Hematopoietic multipotent progenitor cell treated with erythropoietin and hydrocortisone succinate and interleukin-3 and kit ligand, for 6 days (in vitro differentiated cells): ENCODE data around the gene IGSF3.

Experiments used
- DNase-seq: peaks from one replicate; pipeline ENCODE4 v3.0.0-alpha.2; 2015

The IGSF3 gene

DNA sequence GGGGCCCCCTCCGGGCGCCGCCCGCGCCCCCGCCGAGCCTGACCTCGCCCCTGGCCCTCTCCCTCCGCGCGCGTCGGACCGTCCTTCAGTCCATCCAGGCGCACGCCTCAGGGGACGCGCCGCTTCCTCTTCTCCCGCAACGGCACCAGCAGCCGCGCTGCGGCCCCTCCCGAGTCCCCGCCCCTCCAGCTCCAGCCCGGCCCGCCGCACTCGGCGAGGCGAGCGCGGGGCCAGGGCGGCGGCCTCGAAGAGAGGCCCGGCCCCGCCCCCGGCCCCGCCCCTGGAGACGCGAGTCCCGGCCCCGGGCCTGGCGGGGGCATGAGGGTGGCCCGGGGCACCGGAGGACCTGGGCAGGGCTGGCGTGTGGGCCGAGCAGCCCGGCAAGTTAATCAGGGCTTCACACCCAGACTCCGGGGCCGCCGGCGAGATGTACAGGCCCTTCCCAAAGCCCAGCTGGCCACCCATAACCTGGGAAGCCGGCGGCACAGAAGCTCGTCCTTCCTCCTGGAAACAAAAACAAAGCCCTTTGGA lies at the start of gene IGSF3:
TSS of gene IGSF3 (minus strand) at position 159 of the 531 bp plus-strand sequence. CDS start 1,407 bp downstream, outside the sequence.
- peak; percentile 80 for DNase-seq

DNA sequence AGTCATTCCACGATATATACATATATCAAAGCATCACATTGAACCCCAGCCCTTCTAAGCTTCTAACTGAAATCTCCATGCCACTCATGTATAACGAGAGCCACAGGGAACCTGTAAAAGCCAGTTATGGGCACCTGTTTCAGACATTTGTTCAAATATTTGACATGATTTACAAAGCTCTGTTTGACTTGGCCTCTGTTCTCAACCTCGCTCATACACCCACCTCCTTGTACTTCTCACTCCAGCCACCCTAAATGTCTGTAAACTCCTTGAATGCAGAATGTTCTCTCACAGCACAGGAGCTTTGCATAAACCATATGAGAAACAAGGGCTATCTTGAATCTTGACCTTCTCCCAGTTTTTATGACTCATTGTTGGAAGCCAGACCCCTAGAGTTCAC lies 49.8 kb upstream of the IGSF3 start:
- DNase-seq, result no peak

DNA sequence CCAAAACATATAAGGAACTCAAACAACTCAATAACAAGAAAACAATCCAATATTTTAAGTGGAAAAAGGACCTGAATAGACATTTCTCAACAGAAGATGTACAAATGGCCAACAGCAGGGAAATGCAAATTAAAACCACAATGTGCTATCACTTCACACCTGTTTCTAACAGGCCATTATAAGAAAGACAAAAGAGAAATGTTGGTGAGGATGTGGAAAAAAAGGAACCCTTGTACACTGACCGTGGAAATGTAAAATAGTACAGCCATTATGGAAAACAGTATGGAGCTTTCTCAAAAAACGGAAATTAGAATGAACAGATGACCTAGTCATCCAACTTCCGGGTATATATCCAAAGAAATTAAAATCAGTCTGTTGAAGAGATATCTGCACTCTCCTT lies 48.9 kb upstream of the IGSF3 start:
- DNase-seq, result no peak

DNA sequence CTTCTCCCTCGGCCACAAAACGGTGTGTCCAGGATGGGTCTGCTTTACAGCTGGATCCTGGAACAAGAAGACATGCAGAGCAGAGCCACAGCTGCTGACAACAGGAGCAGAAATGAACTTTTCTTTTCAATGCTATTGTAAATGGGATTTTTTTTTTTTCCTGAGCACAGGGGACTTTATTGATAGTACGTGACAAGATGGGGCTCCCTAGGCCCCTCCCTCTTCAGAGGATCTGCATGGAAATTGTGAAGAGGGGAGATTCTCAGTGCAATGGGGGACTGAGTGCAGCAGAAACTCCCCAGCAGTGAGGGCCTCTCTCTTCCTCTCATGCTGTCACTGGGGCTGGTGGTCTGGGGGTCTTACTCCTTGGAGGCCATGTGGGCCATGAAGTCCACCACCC lies 45.9 kb upstream of the IGSF3 start:
- no peak for DNase-seq

DNA sequence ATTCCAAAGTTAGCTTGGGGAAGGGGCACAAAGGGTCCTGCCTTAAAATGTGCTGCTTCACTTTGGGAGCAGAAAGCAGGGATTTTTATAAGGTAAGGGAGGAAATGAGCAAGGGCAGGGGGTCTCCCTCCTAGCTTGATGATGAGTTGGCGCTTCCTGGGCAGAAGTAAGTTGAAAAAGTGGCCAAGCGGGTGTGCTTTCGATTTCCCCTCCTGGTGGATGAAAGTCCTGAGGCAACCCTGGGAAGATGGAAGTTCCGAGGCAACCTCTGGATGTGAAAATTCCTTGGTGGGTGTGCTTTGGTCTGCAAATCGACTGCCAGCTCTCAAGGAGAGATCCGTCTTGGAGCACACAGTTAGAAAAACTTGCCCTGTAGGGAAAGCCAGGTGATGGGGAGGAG lies 45.0 kb upstream of the IGSF3 start:
- DNase-seq, result no peak

DNA sequence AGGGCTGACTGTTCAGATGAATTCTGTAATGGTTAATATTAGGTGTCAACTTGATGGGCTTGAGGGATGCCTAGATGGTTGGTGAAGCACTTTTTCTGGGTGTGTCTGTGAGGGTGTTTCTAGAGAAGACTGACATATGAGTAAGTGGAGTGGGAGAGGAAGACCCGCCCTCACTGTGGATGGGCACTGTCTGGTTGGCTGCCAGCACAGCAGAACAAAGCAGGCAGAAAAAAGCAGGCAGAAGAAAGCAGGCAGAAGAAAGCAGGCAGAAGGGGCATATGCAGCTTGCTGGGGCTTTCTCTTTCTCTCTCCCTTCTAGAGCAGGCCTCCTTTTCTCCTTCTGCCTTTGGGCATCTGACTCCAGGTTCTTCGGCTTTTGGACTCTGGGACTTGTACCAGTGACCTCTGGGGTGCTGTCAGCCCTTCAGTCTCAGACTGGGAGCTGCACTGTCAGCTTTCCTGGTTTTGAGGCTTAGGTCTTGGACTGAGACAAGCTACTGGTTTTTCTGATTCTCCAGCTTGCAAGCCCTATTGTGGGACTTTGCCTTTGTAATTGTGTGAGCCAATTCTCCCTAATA lies 43.8 kb upstream of the IGSF3 start:
- peak; percentile 78 for DNase-seq

DNA sequence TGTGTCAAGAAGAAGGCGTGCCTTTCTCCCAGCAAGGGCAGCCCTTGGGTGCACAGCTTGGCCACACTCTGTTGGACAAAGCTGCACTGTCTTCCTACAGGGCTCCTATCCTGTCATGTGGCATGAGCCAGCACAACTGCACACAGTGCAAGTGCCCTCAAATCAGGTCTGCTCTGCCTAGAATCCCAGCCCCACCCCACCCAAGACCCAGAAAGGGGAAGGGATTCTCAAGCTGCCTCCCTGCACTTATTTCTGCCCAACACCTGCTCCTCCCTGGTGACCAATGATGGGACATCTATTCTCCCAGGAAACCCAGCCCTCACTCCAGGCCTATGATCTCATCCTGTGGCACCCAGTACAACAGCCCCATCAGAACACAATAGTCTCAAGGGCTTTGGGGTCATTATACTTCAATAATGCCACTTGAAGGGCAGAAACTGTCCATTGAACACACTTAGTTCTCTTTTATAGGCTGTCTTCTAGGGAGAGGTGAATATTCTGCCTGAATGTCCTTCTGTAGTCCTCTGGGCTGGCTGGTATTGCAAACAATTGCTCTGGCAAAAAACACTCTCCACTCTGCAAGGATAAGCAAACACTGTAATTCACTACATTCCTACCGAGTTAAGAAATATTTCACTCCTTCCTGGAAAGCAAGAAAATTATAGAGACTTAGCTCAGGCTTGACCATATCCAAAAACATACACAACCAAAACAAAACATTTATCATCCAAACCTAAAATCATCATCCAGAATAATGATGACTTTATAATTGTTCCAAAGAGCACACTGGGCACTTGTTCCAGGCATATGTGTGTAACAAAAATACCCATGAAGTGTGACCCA lies 43.1 kb upstream of the IGSF3 start:
- DNase-seq, result no peak

DNA sequence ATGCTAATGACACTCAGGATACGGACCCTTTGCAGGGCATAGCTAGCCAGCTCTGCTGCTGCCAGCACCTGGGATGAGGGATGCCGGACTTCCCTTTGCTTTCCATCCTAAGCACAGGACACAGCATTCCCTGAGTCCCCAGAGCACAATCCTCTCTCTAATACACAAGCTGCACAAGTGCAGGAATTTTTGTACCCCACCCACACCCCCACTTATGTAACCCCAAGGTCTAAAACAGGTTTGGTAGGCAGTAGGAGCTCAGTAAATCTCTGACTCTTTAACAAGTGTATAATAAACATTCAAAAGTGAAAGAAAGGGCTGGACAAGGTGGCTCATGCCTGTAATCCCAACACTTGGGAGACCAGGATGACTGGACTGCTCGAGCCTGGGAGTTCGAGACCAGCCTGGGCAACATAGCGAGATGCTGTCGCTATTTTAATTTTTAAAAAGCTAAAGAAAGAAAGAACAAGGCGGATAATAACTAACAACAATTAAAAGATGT lies 42.2 kb upstream of the IGSF3 start:
- DNase-seq, result no peak

DNA sequence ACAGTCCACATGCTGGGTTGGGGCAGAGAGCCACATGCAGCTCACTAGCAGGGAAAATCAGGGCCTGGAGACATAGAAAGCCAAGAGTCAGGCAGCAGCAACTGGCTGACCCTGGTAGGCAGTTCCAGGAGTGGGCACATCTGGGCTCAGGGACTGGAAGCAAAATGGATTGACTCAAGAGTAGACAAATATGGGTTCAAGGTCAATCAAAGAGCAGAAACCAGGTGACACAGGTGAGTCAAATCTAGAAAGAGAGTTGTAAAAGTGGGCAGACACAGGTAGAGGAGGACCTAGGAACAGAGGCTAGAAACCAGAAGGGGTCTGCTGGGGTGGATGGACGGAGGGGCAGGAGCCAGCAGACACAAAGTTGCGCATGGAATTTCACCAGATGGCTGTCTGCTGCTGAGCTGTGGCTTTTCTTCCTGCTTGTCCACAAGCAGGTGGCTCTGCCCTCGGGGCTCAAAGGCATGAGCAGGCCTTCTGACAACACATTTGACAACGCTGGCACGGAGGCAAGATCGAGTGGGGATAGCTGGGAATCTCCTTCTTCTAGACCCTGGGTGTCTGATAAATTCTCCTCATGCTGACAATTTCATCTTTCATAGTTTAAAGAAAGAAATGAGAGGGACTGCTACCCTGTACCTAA lies 40.8 kb upstream of the IGSF3 start:
- DNase-seq, result no peak

DNA sequence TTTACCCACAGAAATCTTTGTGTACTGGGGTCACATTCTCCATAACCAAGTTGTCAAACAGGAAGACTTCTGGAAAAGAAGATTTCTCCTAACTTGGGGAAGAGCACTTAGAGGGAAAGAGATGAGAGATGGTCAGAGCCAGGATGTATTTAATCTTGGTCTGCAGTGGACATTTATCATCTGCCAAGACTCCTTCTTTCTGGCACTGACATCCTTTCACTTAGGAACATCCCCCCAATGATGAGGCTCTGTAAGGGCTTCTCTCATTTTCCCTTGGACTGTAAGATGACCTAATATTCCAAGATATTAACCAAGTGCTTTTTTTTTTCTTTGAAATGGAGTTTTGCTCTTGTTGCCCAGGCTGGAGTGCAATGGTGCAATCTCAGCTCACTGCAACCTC lies 39.3 kb upstream of the IGSF3 start:
- no peak for DNase-seq

DNA sequence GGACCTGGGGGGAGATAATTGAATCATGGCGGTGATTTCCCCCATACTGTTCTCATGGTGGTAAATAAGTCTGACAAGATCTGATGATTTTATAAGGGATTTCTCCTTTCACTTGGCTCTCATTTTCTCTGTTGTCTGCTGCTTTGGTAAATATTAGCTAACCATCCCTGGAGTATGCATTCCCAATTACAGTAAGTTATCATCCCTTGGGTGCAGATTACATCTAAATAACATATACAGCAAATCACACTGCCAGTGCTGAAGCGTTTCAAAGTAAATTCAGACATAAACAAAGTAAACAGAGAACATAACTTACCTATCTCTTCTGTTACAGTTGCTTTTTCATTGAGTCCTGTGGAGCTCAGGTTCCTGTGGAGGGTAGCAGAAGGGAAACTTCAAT lies 38.6 kb upstream of the IGSF3 start:
- DNase-seq, result no peak

DNA sequence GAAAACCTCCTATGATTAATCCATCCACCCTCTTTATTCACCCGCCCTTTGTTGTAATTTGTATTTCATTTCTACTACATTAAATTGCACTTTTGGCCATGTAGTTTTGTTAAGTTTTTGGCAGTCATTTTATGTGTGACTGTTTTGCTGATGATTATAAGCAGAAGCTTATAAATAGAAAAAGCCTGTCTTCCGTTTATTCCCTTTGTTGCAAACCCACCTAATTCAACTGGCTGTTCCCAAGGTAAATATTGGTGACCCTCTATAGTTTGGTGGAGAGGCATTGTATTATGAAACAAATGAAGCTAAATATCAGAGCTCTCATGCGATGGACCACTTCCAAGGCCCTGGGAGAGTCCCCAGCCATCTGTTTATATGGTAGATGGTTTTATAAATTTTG lies 36.7 kb upstream of the IGSF3 start:
- DNase-seq, result no peak

DNA sequence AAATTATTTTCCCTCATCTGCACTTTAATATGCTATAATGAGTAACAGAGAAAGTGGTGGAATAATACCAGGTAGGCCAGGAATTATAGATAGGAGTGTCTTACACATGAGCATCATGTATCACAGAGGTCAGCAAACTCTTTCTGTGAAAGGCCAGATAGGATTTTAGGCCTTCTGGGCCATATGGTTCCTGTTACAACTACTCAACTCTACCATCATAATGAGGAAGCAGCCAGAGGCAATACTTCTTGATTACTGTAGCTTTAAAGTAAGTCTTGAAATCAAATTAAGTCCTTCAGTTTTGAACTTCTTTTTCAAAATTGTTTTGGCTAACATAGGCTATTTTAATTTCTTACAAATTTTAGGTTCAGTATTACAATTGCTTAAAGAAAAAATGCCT lies 32.1 kb upstream of the IGSF3 start:
- DNase-seq, result no peak

DNA sequence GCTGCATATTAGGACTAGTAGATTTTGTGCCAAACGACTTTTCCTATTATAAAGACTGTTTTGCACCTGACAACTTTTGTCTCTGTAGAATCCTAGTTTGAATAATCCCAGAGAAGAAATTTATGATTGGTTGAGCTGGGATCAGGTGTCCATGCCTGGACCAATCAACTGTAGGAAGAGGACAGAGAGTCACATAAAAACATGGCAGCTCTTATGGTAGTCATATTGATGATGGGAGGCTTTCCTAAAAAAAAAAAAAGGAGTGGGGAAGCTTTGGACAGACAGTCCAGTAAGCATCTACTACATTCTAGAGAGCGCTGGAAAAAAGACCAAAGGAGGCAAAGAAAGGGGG lies 30.7 kb upstream of the IGSF3 start:
- no peak for DNase-seq

DNA sequence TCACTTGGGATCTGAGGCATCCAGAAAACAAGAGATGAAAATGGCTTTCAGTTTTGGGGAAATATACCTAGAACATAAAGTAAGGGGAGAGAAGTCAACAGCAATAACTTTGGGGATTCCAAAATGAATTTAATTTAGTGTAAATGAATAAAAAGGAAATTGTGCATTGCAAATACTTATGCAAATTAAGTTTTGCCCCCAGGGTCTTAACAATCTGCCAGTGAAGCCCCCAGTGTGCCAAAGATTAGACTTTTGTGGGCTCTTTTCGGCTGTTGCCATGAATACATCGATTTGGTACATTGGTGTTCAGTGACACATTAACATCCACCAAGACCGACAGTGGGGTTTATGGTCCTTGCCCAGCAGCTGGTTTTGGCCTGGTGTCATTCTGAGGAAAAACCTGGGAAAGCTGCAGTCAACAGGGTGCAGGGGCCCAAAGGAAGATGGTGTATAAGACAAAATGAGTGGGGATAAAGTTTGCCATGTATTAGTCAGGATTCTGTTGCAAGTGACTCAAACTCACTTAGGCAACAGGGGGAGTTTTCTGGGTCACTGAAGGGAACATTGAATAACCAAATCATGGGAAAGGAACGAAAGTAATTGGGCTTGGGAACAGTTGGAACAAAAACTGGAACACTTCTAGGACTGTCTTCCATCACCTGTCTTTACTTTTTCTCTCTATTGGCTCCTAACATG lies 30.2 kb upstream of the IGSF3 start:
- DNase-seq, result no peak

DNA sequence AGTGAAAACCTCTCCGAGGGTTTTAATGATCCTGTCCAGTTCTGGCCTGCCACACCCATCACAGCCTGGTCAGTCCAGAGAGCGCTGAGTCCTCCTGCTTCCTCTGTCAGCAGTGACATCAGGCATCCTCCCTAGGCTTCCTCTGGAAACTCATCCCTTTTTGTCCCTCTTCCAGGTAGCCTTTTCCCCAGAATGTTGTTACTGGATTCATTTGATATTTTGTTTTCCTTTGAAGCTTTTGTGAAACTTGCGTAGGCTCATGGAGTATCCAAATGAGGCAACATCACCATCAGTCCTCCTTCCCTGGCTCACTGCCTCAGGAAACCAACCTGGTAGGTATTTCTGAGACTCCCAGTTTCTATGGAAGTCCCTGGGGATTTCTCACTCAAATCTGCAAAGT lies 27.0 kb upstream of the IGSF3 start:
- no peak for DNase-seq

DNA sequence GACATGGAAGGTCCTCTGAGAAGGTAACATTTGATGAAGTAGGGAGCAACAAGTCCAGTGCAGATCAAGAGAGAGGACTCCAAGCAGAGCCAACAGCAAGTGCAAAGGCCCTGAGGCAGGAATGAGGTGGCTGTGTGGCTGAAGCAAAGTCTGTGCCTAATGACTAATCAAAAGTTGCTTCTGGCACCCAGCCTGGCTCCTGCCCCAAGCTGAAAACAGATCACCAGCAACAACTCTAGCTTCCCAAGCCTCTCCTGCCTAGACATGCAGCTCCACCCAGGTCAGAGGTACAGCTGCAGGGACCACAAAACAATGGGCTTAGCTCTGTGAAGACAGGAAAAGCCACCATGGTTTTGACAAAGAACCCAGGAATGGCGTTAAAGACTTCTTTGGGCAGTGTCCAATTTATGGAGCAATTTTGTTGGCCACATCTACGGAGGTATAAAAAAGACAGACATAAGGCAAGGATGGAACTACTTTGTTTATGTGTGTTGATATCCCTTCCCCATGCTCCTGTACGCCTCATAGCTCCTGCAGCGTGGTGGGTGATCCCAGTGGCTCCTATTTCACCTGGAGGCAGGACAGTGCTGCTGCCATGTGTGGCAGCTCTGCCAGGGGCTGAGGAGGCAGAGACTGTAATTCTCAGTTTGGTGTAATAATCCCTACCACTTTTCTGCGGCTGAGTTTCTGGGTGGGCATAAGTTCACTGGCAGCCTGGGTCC lies 26.4 kb upstream of the IGSF3 start:
- peak; percentile 63 for DNase-seq

DNA sequence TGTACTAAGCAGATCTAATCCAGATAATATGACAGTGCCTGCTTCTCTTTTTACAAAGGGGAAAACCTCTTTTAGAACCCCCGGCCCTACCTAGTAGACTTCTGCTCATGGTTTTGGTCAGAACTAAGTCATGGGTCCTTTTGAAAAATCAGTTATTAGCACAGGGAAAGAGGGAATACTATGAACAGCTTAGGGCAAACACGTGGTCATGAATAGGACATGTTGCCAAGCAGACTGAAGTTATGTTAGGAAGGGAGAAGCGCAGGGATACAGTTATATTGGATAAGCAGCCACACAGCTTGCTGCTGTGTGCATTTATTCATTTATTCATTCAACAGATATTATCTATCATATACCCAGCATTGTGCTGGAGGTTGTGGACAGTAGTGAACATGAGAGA lies 25.3 kb upstream of the IGSF3 start:
- no peak for DNase-seq

DNA sequence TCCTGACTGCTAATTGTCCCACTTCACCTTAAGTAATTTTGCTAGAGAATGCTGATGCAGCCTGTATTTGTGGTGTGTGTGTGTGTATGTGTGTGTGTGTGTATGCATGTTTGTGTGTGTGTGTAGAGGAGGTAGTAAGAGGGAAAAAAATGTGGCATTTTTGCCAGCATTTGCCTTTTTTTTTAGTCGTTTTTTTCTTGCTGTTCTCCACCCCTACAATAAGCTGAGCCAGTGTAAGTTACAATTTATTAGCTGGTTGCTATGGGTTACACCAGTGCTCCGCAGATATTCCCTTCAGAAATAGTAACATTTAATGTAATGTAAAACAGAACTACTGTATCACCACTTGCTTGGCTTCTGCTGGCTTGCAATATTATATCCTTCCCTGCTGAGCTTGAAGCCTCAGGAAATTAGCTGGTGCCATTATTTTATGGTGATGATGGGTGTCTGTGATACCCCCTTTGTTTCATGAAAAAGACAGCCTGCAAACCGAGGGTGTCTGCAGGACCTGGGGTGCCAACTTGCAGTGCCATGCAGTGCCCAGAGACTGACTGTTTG lies 23.4 kb upstream of the IGSF3 start:
- DNase-seq, result no peak

DNA sequence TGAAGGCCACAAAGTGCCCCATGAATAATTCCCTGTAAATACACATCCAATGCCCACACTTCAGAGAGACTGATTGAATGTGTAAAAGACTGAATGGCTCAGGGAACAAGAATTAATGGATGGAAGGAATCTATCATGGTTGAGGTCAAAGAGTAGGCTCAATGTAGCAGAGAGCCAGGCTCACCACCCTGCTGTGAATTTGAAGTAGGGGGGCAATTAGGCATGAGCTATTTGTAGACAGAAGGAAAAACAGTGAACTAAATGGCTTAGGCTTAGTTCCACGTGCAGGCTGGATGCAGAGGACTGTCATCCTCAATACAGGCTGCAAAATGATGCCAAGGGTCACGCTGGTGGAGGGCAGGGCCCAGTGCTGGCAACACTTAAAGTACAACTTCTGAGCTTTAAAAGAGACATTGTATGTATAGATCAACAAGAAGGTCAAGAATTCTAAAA lies 22.9 kb upstream of the IGSF3 start:
- no peak for DNase-seq

DNA sequence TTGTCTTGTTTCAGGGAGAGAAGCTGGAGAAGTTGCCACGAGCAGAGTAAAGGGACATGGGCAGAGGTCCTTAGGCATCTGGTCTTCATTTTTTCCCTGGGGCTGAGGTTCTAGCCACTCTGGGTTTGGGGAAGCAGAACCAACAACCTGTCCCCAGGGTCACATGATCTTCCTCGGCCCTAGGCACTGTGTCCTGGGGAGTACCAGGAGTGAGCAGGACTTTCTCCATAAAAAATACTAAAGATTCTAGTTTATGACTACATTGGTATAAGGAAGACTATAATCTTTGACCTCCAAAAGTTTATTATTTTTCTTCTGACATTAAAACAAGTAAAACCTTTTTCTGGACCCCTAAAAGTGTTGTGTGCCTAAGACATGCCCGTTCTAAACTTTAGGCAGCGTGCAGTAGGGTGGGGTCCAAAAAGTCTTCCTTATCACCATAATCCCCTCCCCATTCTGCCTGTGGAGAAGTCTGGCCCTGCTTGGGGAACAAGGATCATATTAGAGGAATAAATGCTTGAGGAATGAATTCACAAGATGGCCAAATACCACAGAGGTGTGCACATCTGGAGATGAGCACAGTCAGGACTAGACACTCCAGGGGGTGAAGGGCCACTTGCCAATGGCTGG lies 19.3 kb upstream of the IGSF3 start:
- DNase-seq, result no peak

DNA sequence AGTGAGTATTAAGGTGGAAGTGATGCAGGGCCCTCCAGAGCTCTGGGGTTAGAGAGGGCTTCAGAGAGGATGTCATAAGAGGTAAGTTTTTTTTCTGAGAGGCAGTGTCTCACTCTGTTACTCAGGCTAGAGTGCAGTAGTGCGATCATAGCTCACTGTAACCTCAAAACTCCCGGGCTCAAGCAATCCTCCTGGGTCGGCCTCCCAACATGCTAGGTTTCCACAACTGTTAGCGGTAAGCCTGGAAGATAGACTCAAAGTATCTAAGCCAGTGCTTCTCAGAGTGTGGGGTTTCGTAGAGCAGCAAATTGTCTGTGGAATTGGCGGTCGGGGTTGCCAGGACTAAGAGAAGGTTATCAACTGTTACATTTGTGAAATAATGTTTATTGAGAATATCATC lies 18.6 kb upstream of the IGSF3 start:
- no peak for DNase-seq
